Activated CD4-positive, alpha-beta T cell treated with anti-CD3 and anti-CD28 coated beads, Interleukin-2, amount 10 ng/mL, durations not matched to agents 24 days and 14 days (primary cell): ENCODE data around the gene ENDOV. TPM values are rescaled to one million over a fixed set of nuclear protein-coding genes. Genes with fewer than 3 reads are reported as not detected.

Experiments used
- DNase-seq: peaks from one replicate; pipeline ENCODE4 v3.0.0; 2022
- H3K27ac Mint-ChIP-seq: one replicate; pipeline ENCODE4 v1.8.0; 2022; ENCODE audit warnings: mild to moderate bottlenecking, mixed read lengths
- H3K27me3 Mint-ChIP-seq: one replicate; pipeline ENCODE4 v1.8.0; 2022; ENCODE audit warnings: mixed read lengths
- H3K36me3 Mint-ChIP-seq: one replicate; pipeline ENCODE4 v1.8.0; 2022; ENCODE audit warnings: low read depth, mild to moderate bottlenecking, mixed read lengths
- H3K4me1 Mint-ChIP-seq: one replicate; pipeline ENCODE4 v1.8.0; 2021; ENCODE audit warnings: mixed read lengths
- H3K4me3 Mint-ChIP-seq: one replicate; pipeline ENCODE4 v1.8.0; 2022; ENCODE audit warnings: mild to moderate bottlenecking, moderate library complexity, mixed read lengths
- H3K9me3 Mint-ChIP-seq: one replicate; pipeline ENCODE4 v1.8.0; 2021; ENCODE audit warnings: mixed read lengths
- intact Hi-C: fragments of 100-400 bp; cut with micrococcal nuclease; formaldehyde crosslinking; loops from one replicate; pipeline ENCODE4 v1.15.1; 2023
- total RNA-seq: library from RNA; stranded (reverse); gene quantifications from 2 replicates; pipeline ENCODE4 v1.2.3, GENCODE V29; 2022

Gene ENDOV
- 16.3 and 16.4 TPM in 2 replicates for total RNA-seq

DNA sequence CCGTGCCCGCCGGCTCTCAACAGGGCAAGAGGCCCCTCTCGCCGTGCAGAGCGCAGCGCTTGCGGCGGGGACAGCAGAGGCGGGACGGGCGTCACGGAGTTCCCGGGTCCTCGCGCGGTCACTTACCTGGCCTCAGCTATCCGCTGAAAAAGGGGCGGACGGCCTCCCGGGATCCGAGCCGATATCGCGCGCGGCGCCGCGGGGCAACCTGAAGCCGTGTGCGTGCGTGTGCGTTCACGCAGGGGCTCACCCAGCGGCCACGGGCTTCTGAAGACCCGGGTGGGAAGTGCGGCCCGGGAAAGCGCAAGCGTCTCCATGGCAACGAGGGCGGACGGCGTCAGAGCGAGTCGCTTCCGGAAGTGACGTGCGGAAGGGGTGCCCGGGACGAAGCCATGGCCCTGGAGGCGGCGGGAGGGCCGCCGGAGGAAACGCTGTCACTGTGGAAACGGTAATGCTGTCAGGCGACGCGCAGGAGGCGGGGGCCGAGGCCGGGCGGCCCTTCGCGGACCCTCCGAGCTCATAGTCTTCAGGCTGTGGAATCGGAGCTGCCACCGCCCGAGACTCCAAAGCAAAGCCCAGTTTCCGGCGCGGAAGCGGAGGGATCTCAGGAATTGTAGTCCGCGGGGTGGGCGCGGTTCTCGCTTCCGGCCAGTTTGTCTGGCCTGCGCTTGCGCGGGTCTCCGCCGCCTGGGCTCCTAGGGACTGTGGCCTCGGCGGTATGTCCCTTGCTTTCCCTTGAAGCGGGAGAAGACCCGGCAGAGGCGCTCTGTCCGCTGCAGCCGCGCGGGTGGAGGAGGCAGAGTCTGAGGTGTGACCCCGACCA lies at the start of gene ENDOV:
Gene ENDOV, plus strand, starts transcription at position 365 of the 823 bp plus-strand sequence. Its CDS starts 28 bp downstream, at position 393.
- Mint-ChIP-seq H3K4me3 (peak within 1 kb of the TSS; percentile 90), H3K27ac (peak within 1 kb of the TSS; percentile 83), H3K27me3 (peaks cover 24% of the 10 kb centered on the region), H3K9me3 (no peaks in the 10 kb centered on the region), H3K36me3 (peaks cover 3% of the 10 kb centered on the region), H3K4me1 (peaks cover 12% of the 10 kb centered on the region)
- intact Hi-C loops = no loop called here
- DNase-seq = peak; percentile 98

DNA sequence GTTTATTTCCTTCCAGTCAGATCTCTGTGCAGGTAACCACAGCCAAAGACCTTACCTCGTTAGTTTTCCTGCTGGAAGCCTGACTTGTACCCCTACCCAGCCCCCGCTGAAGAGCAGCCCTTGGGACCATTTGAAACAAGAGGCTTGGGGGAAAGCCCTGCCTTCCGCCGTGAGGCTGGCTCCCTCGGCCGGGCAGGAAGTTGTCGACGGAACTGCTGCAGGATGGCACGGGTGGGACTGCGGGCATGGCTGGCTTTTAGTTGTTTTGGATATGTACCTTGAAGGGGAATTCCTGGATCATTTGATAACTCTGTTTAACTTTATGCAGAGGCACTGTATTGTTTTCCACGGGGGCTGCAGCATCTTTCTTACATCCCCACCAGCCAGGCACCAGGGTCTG lies 49.0 kb upstream of the ENDOV start:
- no peak overlapping the region for H3K4me3 Mint-ChIP-seq
- no peak for DNase-seq
- H3K4me1 Mint-ChIP-seq = no peaks in the 10 kb centered on the region
- peaks cover 81% of the 10 kb centered on the region for H3K36me3 Mint-ChIP-seq
- H3K27me3 Mint-ChIP-seq = no peaks in the 10 kb centered on the region
- intact Hi-C loops = no loop called here
- no peak overlapping the region for H3K27ac Mint-ChIP-seq
- no peaks in the 10 kb centered on the region for H3K9me3 Mint-ChIP-seq

GRCh38 chr17:80367503-80367902 lies 47.5 kb upstream of the ENDOV start:
- Mint-ChIP-seq H3K36me3 (peaks cover 82% of the 10 kb centered on the region), H3K4me1 (no peaks in the 10 kb centered on the region), H3K27me3 (no peaks in the 10 kb centered on the region), H3K4me3 (no peak overlapping the region), H3K9me3 (no peaks in the 10 kb centered on the region), H3K27ac (no peak overlapping the region)
- intact Hi-C loops = no loop called here
- DNase-seq = no peak

DNA sequence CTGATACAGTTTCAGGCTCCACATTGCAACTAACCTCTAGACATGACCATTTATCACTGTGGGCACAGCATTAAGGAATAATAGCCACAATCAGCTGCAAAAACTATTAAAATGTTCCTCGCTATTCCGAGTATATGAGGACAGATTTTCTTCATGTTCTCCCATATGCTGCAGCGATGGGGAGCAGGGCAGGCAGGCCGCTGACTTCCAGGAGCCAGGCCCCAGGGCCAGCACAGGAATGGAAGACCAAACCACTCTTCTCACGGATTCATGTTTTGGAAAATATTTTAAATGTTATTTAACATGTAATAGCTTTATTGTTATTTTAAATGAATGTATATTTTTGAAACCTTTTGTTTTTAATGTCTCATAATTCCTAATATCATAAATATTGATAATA lies 43.8 kb upstream of the ENDOV start:
- Mint-ChIP-seq H3K36me3 (peaks cover 82% of the 10 kb centered on the region), H3K9me3 (no peaks in the 10 kb centered on the region), H3K27me3 (no peaks in the 10 kb centered on the region), H3K4me3 (no peak overlapping the region), H3K4me1 (no peaks in the 10 kb centered on the region), H3K27ac (no peak overlapping the region)
- DNase-seq = no peak
- intact Hi-C loops = no loop called here

DNA sequence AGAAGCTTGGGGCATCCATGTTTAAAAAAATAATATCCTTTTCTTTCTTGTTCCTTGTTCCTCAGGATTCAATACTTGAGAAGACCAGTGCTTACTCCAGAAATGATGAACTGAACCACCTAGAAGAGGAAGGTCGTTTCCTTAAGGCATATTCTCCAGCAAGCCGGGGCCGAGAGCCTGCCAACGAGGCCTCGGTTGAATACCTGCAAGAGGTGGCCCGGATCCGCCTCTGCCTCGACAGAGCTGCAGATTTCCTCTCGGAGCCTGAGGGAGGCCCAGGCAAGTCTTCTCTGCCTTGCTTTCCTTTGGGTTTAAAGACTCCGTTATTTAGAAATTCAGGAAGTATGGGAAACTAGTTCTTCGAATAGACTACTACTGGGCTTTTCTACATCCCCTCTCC lies 42.5 kb upstream of the ENDOV start:
- no peak overlapping the region for H3K27ac Mint-ChIP-seq
- no peaks in the 10 kb centered on the region for H3K27me3 Mint-ChIP-seq
- no peaks in the 10 kb centered on the region for H3K9me3 Mint-ChIP-seq
- H3K4me1 Mint-ChIP-seq = no peaks in the 10 kb centered on the region
- intact Hi-C loops = no loop called here
- H3K4me3 Mint-ChIP-seq = no peak overlapping the region
- H3K36me3 Mint-ChIP-seq = peaks cover 82% of the 10 kb centered on the region
- DNase-seq = no peak

GRCh38 chr17:80372922-80373570 lies 41.9 kb upstream of the ENDOV start:
- intact Hi-C loops = no loop called here
- Mint-ChIP-seq H3K36me3 (peaks cover 82% of the 10 kb centered on the region), H3K4me3 (no peak overlapping the region), H3K27me3 (no peaks in the 10 kb centered on the region), H3K27ac (no peak overlapping the region), H3K4me1 (no peaks in the 10 kb centered on the region), H3K9me3 (no peaks in the 10 kb centered on the region)
- DNase-seq = no peak

DNA sequence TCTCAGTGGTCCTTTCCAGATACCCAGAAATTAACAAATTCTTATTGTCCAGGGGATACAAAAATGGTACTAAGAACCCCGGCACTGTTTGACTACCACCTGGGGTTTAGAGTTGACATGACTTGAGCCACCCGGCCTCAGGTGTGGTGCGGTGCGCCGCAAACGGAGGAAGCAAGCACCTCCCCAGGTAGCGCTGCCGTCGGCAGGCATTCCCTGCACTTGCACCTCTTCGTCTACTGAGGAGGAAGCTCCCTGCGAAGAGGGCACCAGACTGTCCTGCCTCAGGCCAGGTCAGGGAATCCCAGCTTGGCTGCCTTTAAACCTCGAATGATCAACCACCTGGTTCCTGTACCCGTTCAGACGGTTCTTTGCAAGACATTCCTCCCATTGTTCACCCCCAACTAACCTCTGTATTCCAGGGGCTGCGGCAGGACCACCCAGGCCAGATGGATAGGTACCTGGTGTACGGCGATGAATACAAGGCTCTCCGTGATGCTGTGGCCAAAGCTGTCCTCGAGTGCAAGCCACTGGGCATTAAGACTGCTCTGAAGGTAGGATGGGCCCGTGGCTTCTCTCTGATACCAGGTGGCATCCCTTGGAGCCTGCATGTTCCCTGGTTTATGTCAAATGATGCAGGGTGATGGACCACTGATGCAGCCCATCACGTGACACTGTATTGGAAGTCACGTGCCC lies 40.8 kb upstream of the ENDOV start:
- peak overlapping the region; percentile 25 for H3K27ac Mint-ChIP-seq
- no peaks in the 10 kb centered on the region for H3K9me3 Mint-ChIP-seq
- no peaks in the 10 kb centered on the region for H3K27me3 Mint-ChIP-seq
- no peak for DNase-seq
- H3K4me3 Mint-ChIP-seq = no peak overlapping the region
- intact Hi-C loops = no loop called here
- H3K36me3 Mint-ChIP-seq = peaks cover 84% of the 10 kb centered on the region
- H3K4me1 Mint-ChIP-seq = no peaks in the 10 kb centered on the region

GRCh38 chr17:80374732-80375585 lies 40.0 kb upstream of the ENDOV start:
- peak overlapping the region; percentile 25 for H3K27ac Mint-ChIP-seq
- DNase-seq = no peak
- peaks cover 84% of the 10 kb centered on the region for H3K36me3 Mint-ChIP-seq
- no peaks in the 10 kb centered on the region for H3K27me3 Mint-ChIP-seq
- intact Hi-C loops = no loop called here
- H3K4me1 Mint-ChIP-seq = no peaks in the 10 kb centered on the region
- no peak overlapping the region for H3K4me3 Mint-ChIP-seq
- H3K9me3 Mint-ChIP-seq = no peaks in the 10 kb centered on the region

- H3K4me3 Mint-ChIP-seq = no peak overlapping the region
- no peaks in the 10 kb centered on the region for H3K4me1 Mint-ChIP-seq
- H3K27ac Mint-ChIP-seq = no peak overlapping the region
- H3K27me3 Mint-ChIP-seq = no peaks in the 10 kb centered on the region
- H3K9me3 Mint-ChIP-seq = no peaks in the 10 kb centered on the region
- peaks cover 85% of the 10 kb centered on the region for H3K36me3 Mint-ChIP-seq
- no peak for DNase-seq
- intact Hi-C loops = no loop called here
Measured at GRCh38 chr17:80376531-80376930, 38.4 kb upstream of the ENDOV start.

GRCh38 chr17:80377798-80378197 lies 37.2 kb upstream of the ENDOV start:
- no peaks in the 10 kb centered on the region for H3K27me3 Mint-ChIP-seq
- H3K4me1 Mint-ChIP-seq = no peaks in the 10 kb centered on the region
- no peak for DNase-seq
- peak overlapping the region; percentile 77 for H3K27ac Mint-ChIP-seq
- intact Hi-C loops = no loop called here
- no peak overlapping the region for H3K4me3 Mint-ChIP-seq
- H3K36me3 Mint-ChIP-seq = peaks cover 83% of the 10 kb centered on the region
- H3K9me3 Mint-ChIP-seq = no peaks in the 10 kb centered on the region

DNA sequence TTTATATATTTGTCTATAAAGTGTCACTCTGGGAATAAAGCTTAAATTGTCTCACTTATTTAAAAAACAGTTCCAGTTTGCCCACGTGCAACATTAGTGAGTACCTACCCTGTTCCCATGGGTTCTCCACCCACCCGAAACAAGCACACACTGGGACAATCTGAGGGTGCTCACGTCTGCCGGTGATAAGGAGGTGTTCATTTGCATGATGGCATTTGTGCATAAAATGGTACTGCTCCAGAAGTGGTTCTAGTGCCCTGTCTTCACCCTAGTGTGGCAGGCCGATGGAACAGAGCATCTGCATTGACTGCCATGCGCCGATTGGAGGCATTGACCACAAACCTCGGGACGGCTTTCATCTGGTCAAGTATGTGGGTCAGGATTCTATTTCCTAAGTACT lies 35.6 kb upstream of the ENDOV start:
- H3K36me3 Mint-ChIP-seq = peaks cover 86% of the 10 kb centered on the region
- H3K9me3 Mint-ChIP-seq = no peaks in the 10 kb centered on the region
- peak overlapping the region; percentile 26 for H3K27ac Mint-ChIP-seq
- DNase-seq = no peak
- intact Hi-C loops = no loop called here
- no peaks in the 10 kb centered on the region for H3K27me3 Mint-ChIP-seq
- no peaks in the 10 kb centered on the region for H3K4me1 Mint-ChIP-seq
- no peak overlapping the region for H3K4me3 Mint-ChIP-seq

GRCh38 chr17:80380068-80380467 lies 34.9 kb upstream of the ENDOV start:
- Mint-ChIP-seq H3K36me3 (peaks cover 85% of the 10 kb centered on the region), H3K4me1 (no peaks in the 10 kb centered on the region), H3K9me3 (no peaks in the 10 kb centered on the region), H3K27me3 (no peaks in the 10 kb centered on the region), H3K27ac (peak overlapping the region; percentile 20), H3K4me3 (no peak overlapping the region)
- no peak for DNase-seq
- intact Hi-C loops = no loop called here

- DNase-seq = no peak
- H3K36me3 Mint-ChIP-seq = peaks cover 85% of the 10 kb centered on the region
- H3K9me3 Mint-ChIP-seq = no peaks in the 10 kb centered on the region
- H3K4me1 Mint-ChIP-seq = no peaks in the 10 kb centered on the region
- H3K4me3 Mint-ChIP-seq = no peak overlapping the region
- intact Hi-C loops = no loop called here
- H3K27me3 Mint-ChIP-seq = no peaks in the 10 kb centered on the region
- H3K27ac Mint-ChIP-seq = peak overlapping the region; percentile 20
Measured at GRCh38 chr17:80380555-80381002, 34.4 kb upstream of the ENDOV start.
